Nephron (organoid): Measurements from ENCODE around the gene CSF1R.
"Not testable (repeated sequence)": the region's sequence is repeated elsewhere in the genome, so short reads cannot be mapped to it uniquely, and the experiment has no call there.

Source experiments
- H3K27ac Mint-ChIP-seq, 3 experiments: 2 replicates each; pipeline ENCODE4 v1.8.0; 2020; ENCODE audit warnings: mixed read lengths in 3 of 3, mild to moderate bottlenecking in 2 of 3, moderate library complexity in 1 of 3
- H3K27me3 Mint-ChIP-seq: 2 replicates; pipeline ENCODE4 v1.8.0; 2021; ENCODE audit warnings: low read depth, mild to moderate bottlenecking, moderate library complexity, mixed read lengths
- H3K36me3 Mint-ChIP-seq: 2 replicates; pipeline ENCODE4 v1.8.0; 2020; ENCODE audit warnings: low read depth, mixed read lengths
- H3K4me1 Mint-ChIP-seq: 2 replicates; pipeline ENCODE4 v1.8.0; 2020; ENCODE audit warnings: mixed read lengths
- H3K4me3 Mint-ChIP-seq, 3 experiments: 2 replicates each; pipeline ENCODE4 v1.8.0; 2020; ENCODE audit warnings: mild to moderate bottlenecking in 3 of 3, mixed read lengths in 3 of 3, moderate library complexity in 2 of 3
- H3K9me3 Mint-ChIP-seq: 2 replicates; pipeline ENCODE4 v1.8.0; 2020; ENCODE audit warnings: mixed read lengths
- TF ChIP-seq, protein P1 (sequence below), 3 experiments: fragments of 200-600 bp; sonication (generic); IDR thresholded peaks; one replicate each; pipeline ENCODE4 v1.5.0; 2021; ENCODE audit warnings: antibody characterized with exemption in 3 of 3; ENCODE audit not compliant: unreplicated experiment in 3 of 3

The CSF1R gene

GRCh38 chr5:150051657-150052195 is 34.6 kb downstream of the CSF1R start:
- Mint-ChIP-seq H3K36me3 (peaks cover 40% of the 10 kb centered on the region), H3K27ac (no peak overlapping the region), H3K4me1 (no peaks in the 10 kb centered on the region), H3K27me3 (no peaks in the 10 kb centered on the region), H3K4me3 (no peak overlapping the region), H3K9me3 (no peaks in the 10 kb centered on the region)
- TF ChIP-seq, protein P1, sequence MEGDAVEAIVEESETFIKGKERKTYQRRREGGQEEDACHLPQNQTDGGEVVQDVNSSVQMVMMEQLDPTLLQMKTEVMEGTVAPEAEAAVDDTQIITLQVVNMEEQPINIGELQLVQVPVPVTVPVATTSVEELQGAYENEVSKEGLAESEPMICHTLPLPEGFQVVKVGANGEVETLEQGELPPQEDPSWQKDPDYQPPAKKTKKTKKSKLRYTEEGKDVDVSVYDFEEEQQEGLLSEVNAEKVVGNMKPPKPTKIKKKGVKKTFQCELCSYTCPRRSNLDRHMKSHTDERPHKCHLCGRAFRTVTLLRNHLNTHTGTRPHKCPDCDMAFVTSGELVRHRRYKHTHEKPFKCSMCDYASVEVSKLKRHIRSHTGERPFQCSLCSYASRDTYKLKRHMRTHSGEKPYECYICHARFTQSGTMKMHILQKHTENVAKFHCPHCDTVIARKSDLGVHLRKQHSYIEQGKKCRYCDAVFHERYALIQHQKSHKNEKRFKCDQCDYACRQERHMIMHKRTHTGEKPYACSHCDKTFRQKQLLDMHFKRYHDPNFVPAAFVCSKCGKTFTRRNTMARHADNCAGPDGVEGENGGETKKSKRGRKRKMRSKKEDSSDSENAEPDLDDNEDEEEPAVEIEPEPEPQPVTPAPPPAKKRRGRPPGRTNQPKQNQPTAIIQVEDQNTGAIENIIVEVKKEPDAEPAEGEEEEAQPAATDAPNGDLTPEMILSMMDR (IDR thresholded peaks at IDR 0.05; ENCODE audit: unreplicated experiment in 3 of 3): no peak

GRCh38 chr5:150050172-150050811 is 36.1 kb downstream of the CSF1R start:
- not testable (repeated sequence) for H3K27me3 Mint-ChIP-seq, H3K4me3 Mint-ChIP-seq, H3K4me1 Mint-ChIP-seq, H3K9me3 Mint-ChIP-seq, H3K27ac Mint-ChIP-seq
- peaks cover 48% of the 10 kb centered on the region for H3K36me3 Mint-ChIP-seq

- Mint-ChIP-seq H3K27ac (no peak overlapping the region), H3K27me3 (no peaks in the 10 kb centered on the region)
- TF ChIP-seq, protein P1 (IDR thresholded peaks at IDR 0.05; ENCODE audit: unreplicated experiment in 3 of 3): no peak
These were observed 40.3 kb downstream of the CSF1R start for GRCh38 chr5:150046031-150046430.

GRCh38 chr5:150045549-150045948 is 40.8 kb downstream of the CSF1R start:
- H3K27me3 Mint-ChIP-seq: no peaks in the 10 kb centered on the region
- TF ChIP-seq, protein P1 (IDR thresholded peaks at IDR 0.05; ENCODE audit: unreplicated experiment in 3 of 3): no peak
- no peaks in the 10 kb centered on the region for H3K9me3 Mint-ChIP-seq
- no peak overlapping the region for H3K4me3 Mint-ChIP-seq
- H3K36me3 Mint-ChIP-seq: peaks cover 67% of the 10 kb centered on the region
- peak overlapping the region in 1 of 3 experiments; percentile 87 for H3K27ac Mint-ChIP-seq
- H3K4me1 Mint-ChIP-seq: peaks cover 32% of the 10 kb centered on the region

More at GRCh38 chr5:150046031-150046430, 40.3 kb downstream of the CSF1R start:
- Mint-ChIP-seq H3K4me1 (peaks cover 32% of the 10 kb centered on the region), H3K4me3 (no peak overlapping the region), H3K9me3 (no peaks in the 10 kb centered on the region), H3K36me3 (peaks cover 66% of the 10 kb centered on the region)

GRCh38 chr5:150044712-150045111 is 41.6 kb downstream of the CSF1R start:
- H3K27me3 Mint-ChIP-seq: no peaks in the 10 kb centered on the region
- peaks cover 32% of the 10 kb centered on the region for H3K4me1 Mint-ChIP-seq
- TF ChIP-seq, protein P1 (IDR thresholded peaks at IDR 0.05; ENCODE audit: unreplicated experiment in 3 of 3): no peak
- H3K9me3 Mint-ChIP-seq: no peaks in the 10 kb centered on the region
- peak overlapping the region; percentile 33 to 87 (median 56) for H3K27ac Mint-ChIP-seq
- H3K36me3 Mint-ChIP-seq: peaks cover 66% of the 10 kb centered on the region
- H3K4me3 Mint-ChIP-seq: no peak overlapping the region

DNA sequence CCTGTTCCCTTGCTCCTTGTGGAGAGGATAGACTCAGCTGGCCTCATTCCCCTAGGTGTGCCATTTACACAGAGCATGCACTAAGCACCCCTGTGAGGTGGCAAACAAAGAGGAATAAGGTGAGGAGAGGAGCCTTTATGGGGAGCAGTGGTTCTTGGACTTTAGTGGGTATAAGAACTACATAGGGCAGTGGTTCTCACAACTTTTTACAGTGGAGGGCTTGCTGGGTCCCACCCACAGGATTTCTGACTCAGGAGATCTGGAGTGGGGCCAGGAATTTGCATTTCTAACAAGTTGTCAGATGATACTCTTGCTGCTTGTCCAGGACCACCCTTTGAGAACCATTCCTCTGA is 42.0 kb downstream of the CSF1R start:
- Mint-ChIP-seq H3K27me3 (no peaks in the 10 kb centered on the region), H3K27ac (peak overlapping the region; percentile 56 to 87 (median 81)), H3K9me3 (no peaks in the 10 kb centered on the region), H3K4me1 (peaks cover 32% of the 10 kb centered on the region), H3K4me3 (no peak overlapping the region), H3K36me3 (peaks cover 65% of the 10 kb centered on the region)
- TF ChIP-seq, protein P1 (IDR thresholded peaks at IDR 0.05; ENCODE audit: unreplicated experiment in 3 of 3): no peak
